ACC112 (cell line): Measurements from ENCODE around the gene IRGQ.
"Not testable (repeated sequence)": the region's sequence is repeated elsewhere in the genome, so short reads cannot be mapped to it uniquely, and the experiment has no call there.

Experiments used
- H2AFZ ChIP-seq: fragments of 200-600 bp; sonication (generic); one replicate; pipeline ENCODE4 v1.6.0; 2017; ENCODE audit warnings: antibody characterized with exemption, low read length; ENCODE audit not compliant: unreplicated experiment
- H3K27ac ChIP-seq: fragments of 200-600 bp; sonication (generic); 2 replicates; pipeline ENCODE4 v1.5.1; 2014; ENCODE audit warnings: low read depth, mild to moderate bottlenecking, antibody characterized with exemption, low read length, moderate library complexity
- H3K27me3 ChIP-seq: fragments of 200-600 bp; sonication (generic); 2 replicates; pipeline ENCODE4 v1.6.1; 2014; ENCODE audit warnings: mild to moderate bottlenecking, antibody characterized with exemption, low read length, moderate library complexity, mixed read lengths; ENCODE audit not compliant: insufficient read depth
- H3K36me3 ChIP-seq: fragments of 200-600 bp; sonication (generic); 2 replicates; pipeline ENCODE4 v1.6.1; 2016; ENCODE audit warnings: mild to moderate bottlenecking, antibody characterized with exemption, low read length, moderate library complexity, mixed read lengths; ENCODE audit not compliant: insufficient read depth
- H3K4me1 ChIP-seq: fragments of 200-600 bp; sonication (generic); one replicate; pipeline ENCODE4 v1.6.1; 2016; ENCODE audit warnings: low read length, mixed read lengths; ENCODE audit not compliant: insufficient read depth, unreplicated experiment, control insufficient read depth
- H3K4me3 ChIP-seq: fragments of 200-600 bp; sonication (generic); 2 replicates; pipeline ENCODE4 v1.5.1; 2014; ENCODE audit warnings: mild to moderate bottlenecking, low read depth, low read length
- H3K79me2 ChIP-seq: fragments of 200-600 bp; sonication (generic); one replicate; pipeline ENCODE4 v1.6.0; 2016; ENCODE audit warnings: low read length; ENCODE audit not compliant: control insufficient read depth, unreplicated experiment, insufficient read depth

Gene IRGQ

DNA sequence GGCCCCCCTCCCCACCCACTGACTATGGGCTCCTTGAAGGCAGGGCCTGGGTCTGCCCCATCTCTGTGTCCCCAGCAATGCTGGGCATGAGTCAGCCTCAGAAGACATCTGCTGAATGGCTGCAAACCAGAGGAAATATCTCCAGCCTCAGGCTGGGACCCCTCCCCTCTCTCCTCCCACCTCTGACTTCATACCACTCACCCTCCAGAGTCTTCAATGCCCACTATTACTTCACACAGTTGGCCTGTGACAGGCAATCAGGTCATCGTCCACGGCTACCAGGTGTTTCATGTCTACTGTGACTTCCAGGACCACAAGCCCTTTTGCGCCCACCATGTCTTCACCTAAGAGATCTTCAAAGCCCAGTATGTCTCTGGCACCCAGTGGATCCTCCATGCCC, 15.9 kb upstream of the IRGQ start, which contains the start of gene SRRM5:
Gene SRRM5 (plus strand): TSS at position 301 of the 400 bp plus-strand sequence. CDS start 34 bp downstream, at position 335.
- no peaks in the 10 kb centered on the region for H3K4me1 ChIP-seq
- no peak within 1 kb of the TSS for H2AFZ ChIP-seq
- peaks cover 7% of the 10 kb centered on the region for H3K79me2 ChIP-seq

DNA sequence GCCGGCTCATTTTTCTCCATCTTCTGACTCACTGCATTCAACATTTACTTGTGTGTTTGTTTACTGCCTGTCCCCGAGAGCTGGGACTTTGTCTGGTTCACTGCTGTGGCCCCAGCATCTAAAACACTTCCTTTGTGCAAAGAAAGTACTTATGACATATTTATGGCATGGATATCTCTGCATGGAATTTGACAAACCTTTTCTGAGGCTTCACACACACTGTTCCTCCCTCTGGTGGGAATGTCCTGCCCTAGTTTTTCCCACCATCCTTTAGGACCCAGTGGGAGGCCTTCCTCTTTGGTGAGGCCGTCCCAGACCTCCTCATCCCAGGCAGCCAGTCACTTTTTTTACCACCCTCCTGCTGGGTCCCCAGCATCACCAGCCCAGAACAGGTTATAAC, 14.6 kb upstream of the IRGQ start:
- no peak overlapping the region for H3K27ac ChIP-seq
- H3K27me3 ChIP-seq = no peaks in the 10 kb centered on the region
- no peak overlapping the region for H3K4me3 ChIP-seq
- H3K79me2 ChIP-seq = peaks cover 4% of the 10 kb centered on the region
- no peak overlapping the region for H2AFZ ChIP-seq
- H3K36me3 ChIP-seq = no peaks in the 10 kb centered on the region
- no peaks in the 10 kb centered on the region for H3K4me1 ChIP-seq

More for the DNA sequence above, 15.9 kb upstream of the IRGQ start, which contains the start of gene SRRM5:
- Histone ChIP-seq H3K27me3 (no peaks in the 10 kb centered on the region), H3K4me3 (no peak within 1 kb of the TSS), H3K27ac (no peak within 1 kb of the TSS), H3K36me3 (no peaks in the 10 kb centered on the region)

DNA sequence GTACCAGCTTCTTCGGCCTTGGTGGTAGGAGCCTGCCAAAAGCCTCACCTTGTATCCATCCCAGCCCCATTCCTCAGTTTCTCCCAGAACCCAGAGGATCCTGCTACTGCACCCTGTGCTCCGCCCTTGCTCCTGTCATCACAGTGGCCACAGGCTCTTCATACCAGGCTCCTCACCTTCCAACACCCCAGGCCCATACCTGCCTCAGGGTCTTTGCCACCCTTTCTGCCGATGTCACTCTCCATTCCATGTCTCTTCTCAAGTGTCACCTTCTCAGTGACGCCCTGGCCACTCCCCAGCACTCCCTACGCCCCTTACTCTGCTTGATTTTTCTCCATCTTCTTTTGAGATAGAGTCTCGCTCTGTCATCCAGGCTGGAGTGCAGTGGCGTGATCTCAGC, 13.9 kb upstream of the IRGQ start:
- Histone ChIP-seq H3K27me3 (no peaks in the 10 kb centered on the region), H3K79me2 (peaks cover under 1% of the 10 kb centered on the region), H3K4me1 (no peaks in the 10 kb centered on the region), H2AFZ (no peak overlapping the region), H3K4me3 (no peak overlapping the region), H3K27ac (no peak overlapping the region), H3K36me3 (no peaks in the 10 kb centered on the region)

DNA sequence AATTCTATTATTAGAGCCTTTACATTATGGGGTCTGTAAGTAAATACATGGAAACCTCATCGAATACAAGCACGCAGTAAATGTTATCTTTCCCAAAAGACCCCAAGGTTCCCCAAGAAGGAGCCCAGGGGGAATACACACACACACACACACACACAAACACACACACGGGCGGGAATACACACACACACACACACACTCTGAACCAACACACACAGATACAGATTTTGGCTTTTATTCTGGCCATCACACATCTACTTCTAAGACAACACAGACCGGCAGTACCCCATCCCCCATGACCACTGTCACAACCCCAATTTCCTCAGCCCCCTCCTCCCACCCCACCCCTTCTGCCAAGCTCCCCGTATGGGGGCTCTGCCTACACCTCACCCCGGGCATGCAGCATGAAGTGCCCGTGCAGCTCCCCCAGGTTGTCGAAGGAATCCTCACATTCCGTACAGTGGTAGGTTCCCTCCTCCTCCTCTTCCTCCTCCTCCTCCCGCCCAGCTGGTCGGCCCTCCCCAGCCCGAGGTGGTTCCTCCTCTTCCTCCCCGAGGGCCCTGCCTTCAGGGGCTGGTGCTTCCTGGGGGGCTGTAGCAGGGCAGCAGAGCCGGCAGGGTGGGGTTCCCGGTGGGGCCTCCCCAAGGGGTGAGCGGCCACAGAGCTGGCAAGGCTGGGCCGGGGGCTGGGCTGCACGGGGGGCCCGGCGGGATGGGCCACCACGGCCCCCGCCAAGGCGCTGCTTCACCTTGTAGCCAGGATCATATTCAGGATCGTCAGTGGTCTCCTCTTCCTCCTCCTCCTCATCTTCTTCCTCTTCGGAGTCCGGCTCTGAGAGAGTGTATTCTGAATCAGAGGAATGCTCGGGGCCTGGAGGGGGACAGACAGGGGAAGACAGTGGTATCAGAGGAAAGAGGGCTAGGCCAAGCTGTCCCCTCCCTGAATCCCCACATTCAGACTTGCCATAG, 11.6 kb upstream of the IRGQ start:
- Histone ChIP-seq H3K27ac (no peak overlapping the region), H3K27me3 (no peaks in the 10 kb centered on the region), H2AFZ (no peak overlapping the region), H3K79me2 (no peaks in the 10 kb centered on the region), H3K4me3 (no peak overlapping the region), H3K36me3 (no peaks in the 10 kb centered on the region), H3K4me1 (no peaks in the 10 kb centered on the region)

DNA sequence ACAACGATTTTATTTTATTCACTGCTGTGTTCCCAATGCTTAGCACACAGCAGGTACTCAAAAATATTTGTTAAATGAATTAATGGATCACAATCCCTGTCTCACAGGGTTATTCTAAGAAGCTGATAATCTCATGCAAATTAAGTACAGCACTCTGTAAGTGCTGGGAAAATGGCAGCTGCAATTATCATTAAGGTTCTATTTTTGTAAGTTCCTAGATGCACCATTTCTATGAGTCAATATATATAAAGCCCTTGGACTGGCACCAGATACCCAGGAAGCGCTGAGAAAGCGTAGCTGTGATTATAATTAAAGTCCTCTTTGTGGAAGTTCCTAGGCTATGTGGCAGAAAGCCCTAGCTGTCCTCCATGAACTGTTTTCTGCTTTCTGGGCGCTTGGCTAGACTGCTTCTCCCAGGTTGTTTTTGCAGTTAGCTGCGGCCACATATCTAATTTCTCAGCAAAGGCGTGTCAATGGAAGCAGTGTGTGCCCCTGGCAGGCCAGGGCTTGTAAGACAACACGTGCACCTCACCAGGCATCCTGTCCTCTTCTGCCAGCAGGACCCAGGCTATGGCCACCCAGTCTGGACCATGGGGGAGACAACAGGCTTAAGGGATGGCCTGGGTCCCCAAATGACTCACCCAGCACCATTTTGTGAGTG, 10.8 kb upstream of the IRGQ start:
- H3K79me2 ChIP-seq = no peaks in the 10 kb centered on the region
- no peak overlapping the region for H3K4me3 ChIP-seq
- no peak overlapping the region for H2AFZ ChIP-seq
- H3K27ac ChIP-seq = no peak overlapping the region
- no peaks in the 10 kb centered on the region for H3K4me1 ChIP-seq
- no peaks in the 10 kb centered on the region for H3K36me3 ChIP-seq
- H3K27me3 ChIP-seq = no peaks in the 10 kb centered on the region

DNA sequence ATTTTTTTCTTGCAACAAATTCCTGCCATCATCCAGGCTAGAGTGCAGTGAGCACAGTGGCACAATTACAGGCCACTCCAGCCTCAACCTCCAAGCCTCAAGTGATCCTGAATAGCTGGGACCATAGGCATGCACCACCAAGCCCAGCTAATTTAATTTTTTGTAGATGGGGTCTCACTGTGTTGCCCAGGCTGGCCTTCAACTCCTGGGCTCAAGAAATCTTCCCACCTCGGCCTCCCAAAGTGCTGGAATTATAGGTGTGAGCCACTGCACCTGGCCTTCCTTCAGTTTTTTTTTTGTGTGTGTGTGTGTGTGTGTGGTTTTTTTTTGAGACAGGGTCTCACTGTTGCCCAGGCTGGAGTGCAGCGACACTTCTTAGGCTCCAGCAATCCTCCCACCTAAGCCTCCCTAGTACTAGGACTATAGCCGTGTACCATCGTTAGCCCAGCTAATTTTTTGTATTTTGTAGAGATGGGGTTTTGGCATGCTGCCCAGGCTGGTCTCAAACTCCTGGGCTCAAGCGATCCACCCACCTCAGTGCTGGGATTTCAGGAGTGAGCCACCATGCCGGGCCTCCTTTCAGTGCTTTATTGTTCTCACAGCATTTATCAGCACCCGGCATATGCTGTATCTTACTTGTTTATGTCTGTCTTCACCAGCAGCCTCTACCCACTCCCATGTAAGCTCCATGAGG, 10.1 kb upstream of the IRGQ start:
- no peaks in the 10 kb centered on the region for H3K4me1 ChIP-seq
- no peaks in the 10 kb centered on the region for H3K79me2 ChIP-seq
- H3K27me3 ChIP-seq = no peaks in the 10 kb centered on the region
- no peak overlapping the region for H3K27ac ChIP-seq
- no peak overlapping the region for H3K4me3 ChIP-seq
- H2AFZ ChIP-seq = no peak overlapping the region
- no peaks in the 10 kb centered on the region for H3K36me3 ChIP-seq

DNA sequence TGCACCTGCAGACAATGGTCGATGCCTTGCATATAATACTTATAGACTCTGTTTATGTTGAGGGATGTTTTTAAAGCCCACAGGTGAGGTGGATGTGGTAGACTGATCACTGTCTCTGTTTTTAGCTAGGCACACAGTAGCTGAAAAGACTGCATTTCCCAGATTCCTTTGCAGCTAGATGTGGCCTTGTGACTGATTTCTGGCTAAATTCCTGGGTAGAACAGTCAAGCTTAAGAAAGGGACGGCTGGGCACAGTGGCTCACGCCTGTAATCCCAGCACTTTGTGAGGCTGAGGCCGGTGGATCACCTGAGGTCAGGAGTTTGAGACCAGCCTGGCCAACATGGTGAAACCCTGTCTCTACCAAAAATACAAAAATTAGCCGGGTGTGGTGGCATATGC, 4.4 kb upstream of the IRGQ start:
- not testable (repeated sequence) for H3K36me3 ChIP-seq
- Histone ChIP-seq H3K4me1 (peaks cover 10% of the 10 kb centered on the region), H3K79me2 (peaks cover 19% of the 10 kb centered on the region)

DNA sequence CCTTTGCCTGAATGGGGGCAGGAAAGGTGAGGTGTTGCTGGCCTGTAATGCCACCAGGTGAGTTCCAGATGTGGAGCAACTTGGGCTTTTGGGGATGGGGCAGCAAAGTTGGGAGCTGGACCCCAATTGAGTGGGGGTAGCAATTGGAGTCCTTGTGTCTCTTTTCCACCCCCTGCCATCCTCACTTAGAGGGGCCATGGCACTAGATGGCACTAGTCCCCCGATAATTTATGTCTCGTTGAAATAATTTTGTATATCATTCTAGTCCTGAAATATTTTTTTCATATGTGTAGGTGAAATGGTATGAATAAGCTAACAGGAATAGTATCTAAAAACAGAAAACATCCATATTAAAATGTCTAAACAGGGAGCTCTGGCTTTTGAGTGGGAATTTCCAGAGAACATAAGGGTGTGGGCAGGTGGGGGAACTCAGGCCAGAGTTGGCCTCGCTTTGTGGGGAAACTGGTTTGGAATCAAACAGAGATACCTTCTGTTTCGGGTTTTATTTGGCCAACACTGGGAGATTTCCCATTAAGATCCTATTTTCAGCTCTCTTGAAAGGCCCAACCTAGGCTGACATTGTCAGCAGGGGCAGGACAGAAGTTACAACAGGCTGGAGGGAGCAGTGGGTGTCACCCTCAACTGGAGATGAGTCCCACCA, 3.8 kb upstream of the IRGQ start:
- Histone ChIP-seq H3K4me1 (peaks cover 10% of the 10 kb centered on the region), H3K36me3 (no peaks in the 10 kb centered on the region), H3K79me2 (peaks cover 19% of the 10 kb centered on the region), H3K27ac (no peak overlapping the region), H2AFZ (no peak overlapping the region), H3K27me3 (no peaks in the 10 kb centered on the region), H3K4me3 (no peak overlapping the region)

More for the DNA sequence above, 4.4 kb upstream of the IRGQ start:
- H3K4me3 ChIP-seq, H2AFZ ChIP-seq, H3K27me3 ChIP-seq, H3K27ac ChIP-seq: not testable (repeated sequence)

DNA sequence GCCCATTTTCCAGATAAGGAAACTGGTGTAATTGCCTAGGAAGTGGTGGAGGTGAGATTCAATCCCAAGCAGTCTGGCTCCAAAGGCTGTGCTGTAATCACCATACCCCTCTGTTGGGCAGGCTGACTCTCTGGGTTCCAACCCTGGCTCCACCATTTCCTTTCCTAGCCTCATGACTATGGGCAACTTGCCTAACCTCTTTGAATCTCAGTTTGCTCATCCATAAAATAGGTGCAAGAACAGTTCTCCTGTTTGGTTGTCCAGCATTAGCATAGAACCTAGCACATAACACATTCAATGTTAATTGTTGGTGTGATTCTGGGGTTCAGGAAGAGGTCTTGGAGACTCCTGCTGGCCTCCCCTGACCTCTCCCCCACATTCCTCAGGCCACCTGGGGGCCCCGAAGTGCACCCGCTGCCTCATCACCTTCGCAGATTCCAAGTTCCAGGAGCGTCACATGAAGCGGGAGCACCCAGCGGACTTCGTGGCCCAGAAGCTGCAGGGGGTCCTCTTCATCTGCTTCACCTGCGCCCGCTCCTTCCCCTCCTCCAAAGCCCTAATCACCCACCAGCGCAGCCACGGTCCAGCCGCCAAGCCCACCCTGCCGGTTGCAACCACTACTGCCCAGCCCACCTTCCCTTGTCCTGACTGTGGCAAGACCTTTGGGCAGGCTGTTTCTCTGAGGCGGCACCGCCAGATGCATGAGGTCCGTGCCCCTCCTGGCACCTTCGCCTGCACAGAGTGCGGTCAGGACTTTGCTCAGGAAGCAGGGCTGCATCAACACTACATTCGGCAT, 2.7 kb upstream of the IRGQ start:
- Histone ChIP-seq H3K4me3 (no peak overlapping the region; the same call in 1 of the 2 replicates), H2AFZ (no peak overlapping the region), H3K36me3 (no peaks in the 10 kb centered on the region), H3K27ac (no peak overlapping the region), H3K79me2 (peaks cover 26% of the 10 kb centered on the region), H3K27me3 (no peaks in the 10 kb centered on the region), H3K4me1 (peaks cover 10% of the 10 kb centered on the region)
